IMR-90 (cell line): ENCODE results near the gene METTL24.

Source experiments
- MAFK ChIP-seq: IDR thresholded peaks from 2 replicates; pipeline ENCODE4 v1.6.1; 2012; ENCODE audit warnings: low read depth, low read length, improper control_type of control experiment
- POLR2A ChIP-seq: IDR thresholded peaks from 2 replicates; pipeline ENCODE4 v1.6.1; 2012; ENCODE audit warnings: mild to moderate bottlenecking, low read depth, low read length
- RAD21 ChIP-seq: IDR thresholded peaks from 2 replicates; pipeline ENCODE4 v1.6.1; 2012; ENCODE audit warnings: low read length, improper control_type of control experiment
- RFX5 ChIP-seq: IDR thresholded peaks from 2 replicates; pipeline ENCODE4 v1.8.0; 2012; ENCODE audit warnings: low read depth, mild to moderate bottlenecking, low read length, moderate library complexity
- TF ChIP-seq, protein P1 (sequence below): conservative IDR thresholded peaks from 2 replicates; pipeline ENCODE4 v1.5.1; 2012; ENCODE audit warnings: mild to moderate bottlenecking, low read depth, low read length, improper control_type of control experiment

GRCh38 chr6:110246900-110247546 lies 111.1 kb downstream of the METTL24 start:
- TF ChIP-seq RAD21 (no peak), MAFK (no peak), POLR2A (no peak), RFX5 (no peak)
- TF ChIP-seq, protein P1, sequence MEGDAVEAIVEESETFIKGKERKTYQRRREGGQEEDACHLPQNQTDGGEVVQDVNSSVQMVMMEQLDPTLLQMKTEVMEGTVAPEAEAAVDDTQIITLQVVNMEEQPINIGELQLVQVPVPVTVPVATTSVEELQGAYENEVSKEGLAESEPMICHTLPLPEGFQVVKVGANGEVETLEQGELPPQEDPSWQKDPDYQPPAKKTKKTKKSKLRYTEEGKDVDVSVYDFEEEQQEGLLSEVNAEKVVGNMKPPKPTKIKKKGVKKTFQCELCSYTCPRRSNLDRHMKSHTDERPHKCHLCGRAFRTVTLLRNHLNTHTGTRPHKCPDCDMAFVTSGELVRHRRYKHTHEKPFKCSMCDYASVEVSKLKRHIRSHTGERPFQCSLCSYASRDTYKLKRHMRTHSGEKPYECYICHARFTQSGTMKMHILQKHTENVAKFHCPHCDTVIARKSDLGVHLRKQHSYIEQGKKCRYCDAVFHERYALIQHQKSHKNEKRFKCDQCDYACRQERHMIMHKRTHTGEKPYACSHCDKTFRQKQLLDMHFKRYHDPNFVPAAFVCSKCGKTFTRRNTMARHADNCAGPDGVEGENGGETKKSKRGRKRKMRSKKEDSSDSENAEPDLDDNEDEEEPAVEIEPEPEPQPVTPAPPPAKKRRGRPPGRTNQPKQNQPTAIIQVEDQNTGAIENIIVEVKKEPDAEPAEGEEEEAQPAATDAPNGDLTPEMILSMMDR = no peak
